ENCODE measurements around the gene TENM3. TPM values are rescaled to one million over a fixed set of nuclear protein-coding genes. Genes with fewer than 3 reads are reported as not detected.

The TENM3 gene
- polyA plus RNA-seq, 1 of the 3 experiments (the other 2 are of a cell fraction) = 10.4 TPM

- Histone ChIP-seq H3F3A (replicated peaks; ENCODE audit: insufficient read depth) (no peaks in the 10 kb centered on the region), H3K27me3 (ENCODE audit: insufficient read depth) (no peaks in the 10 kb centered on the region), H3K79me2 (ENCODE audit: insufficient read depth) (no peaks in the 10 kb centered on the region), H3K9me2 (no peaks in the 10 kb centered on the region), H4K20me1 (ENCODE audit: insufficient read depth) (no peaks in the 10 kb centered on the region), H2AFZ (ENCODE audit: low read depth) (no peak overlapping the region), H3K4me1 (ENCODE audit: control insufficient read depth in 1 of 2, insufficient read depth in 2 of 2, low read depth in 1 of 2, low read length in 1 of 2) (no peaks in the 10 kb centered on the region), H3K9ac (no peak overlapping the region), H3K27ac (ENCODE audit: low read depth in 2 of 2, low read length in 1 of 2) (no peak overlapping the region), H3K9me3 (no peaks in the 10 kb centered on the region), H3K4me2 (no peak overlapping the region), H3K4me3 (ENCODE audit: low read depth in 2 of 2, low read length in 1 of 2) (no peak overlapping the region), H3K36me3 (replicated peaks in 1 of 2; ENCODE audit: control insufficient read depth in 1 of 2, insufficient read depth in 2 of 2, low read length in 1 of 2) (no peaks in the 10 kb centered on the region)
- no peak for DNase-seq
- ChIA-PET CTCF (no interaction called here), POLR2A (no interaction called here)
- TF ChIP-seq EP300 (IDR thresholded peaks at IDR 0.05; ENCODE audit: borderline replicate concordance in 1 of 2, low read depth in 1 of 2, low read length in 1 of 2) = no peak
- WGBS (ENCODE audit: low lambda C conversion rate) = 91% methylated on average over 7 of the region's 7 CpGs
Measured at GRCh38 chr4:182286931-182287330, 43.7 kb downstream of the TENM3 start.

- Histone ChIP-seq H3K9ac (no peak overlapping the region), H2AFZ (ENCODE audit: low read depth) (no peak overlapping the region), H3K27ac (ENCODE audit: low read depth in 2 of 2, low read length in 1 of 2) (no peak overlapping the region), H3K9me3 (no peaks in the 10 kb centered on the region), H3K4me3 (ENCODE audit: low read depth in 2 of 2, low read length in 1 of 2) (no peak overlapping the region), H3K36me3 (replicated peaks in 1 of 2; ENCODE audit: control insufficient read depth in 1 of 2, insufficient read depth in 2 of 2, low read length in 1 of 2) (no peaks in the 10 kb centered on the region), H3K4me2 (no peak overlapping the region), H3K27me3 (ENCODE audit: insufficient read depth) (no peaks in the 10 kb centered on the region), H3K79me2 (ENCODE audit: insufficient read depth) (no peaks in the 10 kb centered on the region), H3F3A (replicated peaks; ENCODE audit: insufficient read depth) (no peaks in the 10 kb centered on the region), H3K4me1 (ENCODE audit: control insufficient read depth in 1 of 2, insufficient read depth in 2 of 2, low read depth in 1 of 2, low read length in 1 of 2) (no peaks in the 10 kb centered on the region), H4K20me1 (ENCODE audit: insufficient read depth) (no peaks in the 10 kb centered on the region), H3K9me2 (no peaks in the 10 kb centered on the region)
- TF ChIP-seq RXRA (IDR thresholded peaks at IDR 0.05; ENCODE audit: borderline replicate concordance, low read depth) = no peak
- no peak for TF ChIP-seq REST (IDR thresholded peaks at IDR 0.05; ENCODE audit: low read depth, low read length)
- no peak for TF ChIP-seq EZH2phosphoT487 (IDR thresholded peaks at IDR 0.05; ENCODE audit: borderline replicate concordance, low read depth)
- no peak for TF ChIP-seq TEAD4 (IDR thresholded peaks at IDR 0.05; ENCODE audit: borderline replicate concordance, insufficient read depth)
- TF ChIP-seq SIN3A (IDR thresholded peaks at IDR 0.05; ENCODE audit: borderline replicate concordance, low read depth, low read length) = no peak
- no peak for TF ChIP-seq POLR2AphosphoS5 (IDR thresholded peaks at IDR 0.05; ENCODE audit: low read depth, low read length)
- TF ChIP-seq USF2 (IDR thresholded peaks at IDR 0.05; ENCODE audit: borderline replicate concordance, low read depth, low read length) = no peak
- TF ChIP-seq CHD2 (IDR thresholded peaks at IDR 0.05; ENCODE audit: low read length, partially characterized antibody) = no peak
- TF ChIP-seq IRF3 (IDR thresholded peaks at IDR 0.05; ENCODE audit: low read depth, low read length) = no peak
- no peak for TF ChIP-seq SMC3 (IDR thresholded peaks at IDR 0.05; ENCODE audit: low read depth, low read length)
- no peak for TF ChIP-seq TCF12 (IDR thresholded peaks at IDR 0.05)
- no peak for TF ChIP-seq GABPA (IDR thresholded peaks at IDR 0.05; ENCODE audit: low read depth)
- TF ChIP-seq FOSL2 (IDR thresholded peaks at IDR 0.05; ENCODE audit: borderline replicate concordance, low read depth) = no peak
- no peak for TF ChIP-seq CTCF (IDR thresholded peaks at IDR 0.05)
- no peak for TF ChIP-seq YY1 (IDR thresholded peaks at IDR 0.05; ENCODE audit: low read depth)
- POLR2A ChIA-PET = no interaction called here
- no peak for DNase-seq
- CTCF ChIA-PET = no interaction called here
- 87% methylated on average over 7 of the region's 7 CpGs for WGBS (ENCODE audit: low lambda C conversion rate)
Measured at GRCh38 chr4:182288534-182288933, 45.3 kb downstream of the TENM3 start.
